ENCODE measurements around the gene GALNT8. TPM values are rescaled to one million over a fixed set of nuclear protein-coding genes. Genes with fewer than 3 reads are reported as not detected.

Gene GALNT8
- total and polyA plus RNA-seq, 2 of the 8 experiments (the other 6 are each of a cell fraction or from before 2014, with no cell fraction given) = 4.7 to 8.3 TPM

GRCh38 chr12:4714879-4715278 is 5.3 kb upstream of the GALNT8 start:
- ChIA-PET CTCF (ENCODE audit: partially characterized antibody) (interaction anchor here (0.6 to 1.0 kb wide), 3 partner anchors 127 to 155 kb away, joined by 3 to 4 read pairs (median 4); no protein-coding TSS in a partner anchor), POLR2A (ENCODE audit: partially characterized antibody) (no interaction called here)
- no peak overlapping the region for H3K14ac ChIP-seq (ENCODE audit: insufficient read length)
- H3K23ac ChIP-seq (ENCODE audit: insufficient read length) = no peak overlapping the region
- FAIRE-seq = no peak
- no peak overlapping the region for H2BK20ac ChIP-seq (ENCODE audit: low read length)
- no peak overlapping the region for H2AK5ac ChIP-seq (ENCODE audit: low read depth, low read length)
- H3K4me3 ChIP-seq (ENCODE audit: extremely low read depth in 1 of 4, insufficient read depth in 2 of 4, low read depth in 3 of 4, low read length in 4 of 4) = no peak overlapping the region
- no peak overlapping the region for H3K4ac ChIP-seq (replicated peaks; ENCODE audit: insufficient read length, low read depth, low read length)
- no peaks in the 10 kb centered on the region for H3K79me1 ChIP-seq (ENCODE audit: low read depth, low read length)
- H2BK120ac ChIP-seq (replicated peaks; ENCODE audit: low read depth, low read length) = no peak overlapping the region
- no peaks in the 10 kb centered on the region for H4K20me1 ChIP-seq (replicated peaks in 1 of 2; ENCODE audit: control insufficient read depth in 1 of 2, insufficient read depth in 2 of 2, low read length in 2 of 2)
- no peak overlapping the region for H2BK15ac ChIP-seq (ENCODE audit: low read length)
- H3K79me2 ChIP-seq (ENCODE audit: control insufficient read depth in 1 of 2, insufficient read depth in 2 of 2, low read length in 2 of 2) = no peaks in the 10 kb centered on the region
- H3K23me2 ChIP-seq (ENCODE audit: low read depth, low read length) = 0 out of 2 replicates have a peak, but pooled peaks cover 2% of the 10 kb centered on the region
- no peak overlapping the region for H2BK12ac ChIP-seq (ENCODE audit: low read depth, low read length)
- no peaks in the 10 kb centered on the region for H3K27me3 ChIP-seq (replicated peaks in 1 of 4; ENCODE audit: control insufficient read depth in 3 of 4, extremely low read depth in 1 of 4, insufficient read depth in 3 of 4, low read length in 3 of 4)
- H3K9ac ChIP-seq (replicated peaks in 1 of 4; ENCODE audit: extremely low read depth in 1 of 4, low read depth in 3 of 4, low read length in 3 of 4) = no peak overlapping the region
- peaks cover 3 to 14% (median 5%) of the 10 kb centered on the region in 4 experiments for H3K4me1 ChIP-seq (replicated peaks in 1 of 4; ENCODE audit: control insufficient read depth in 3 of 4, insufficient read depth in 4 of 4, low read length in 3 of 4)
- H4K8ac ChIP-seq (ENCODE audit: extremely low read depth, insufficient read depth, low read length) = no peak overlapping the region
- no peak overlapping the region for H2BK5ac ChIP-seq (ENCODE audit: low read depth, low read length)
- no peaks in the 10 kb centered on the region for H3K9me3 ChIP-seq (ENCODE audit: insufficient read depth in 2 of 2, low read depth in 1 of 2, low read length in 1 of 2)
- H3K56ac ChIP-seq (replicated peaks; ENCODE audit: insufficient read length, low read depth, low read length) = no peak overlapping the region
- WGBS, 2 experiments (ENCODE audit: extremely low coverage in 1 of 2, insufficient coverage in 1 of 2, insufficient read length in 1 of 2, insufficient replicate concordance in 2 of 2, low coverage in 1 of 2, low lambda C conversion rate in 2 of 2, missing lambda C conversion rate in 1 of 2) = 88% methylated on average over 6 of the region's 6 CpGs; no CpG with 5 or more reads in 1 of the 2 experiments
- H3K27ac ChIP-seq (ENCODE audit: low read depth, low read length) = no peak overlapping the region
- H3K36me3 ChIP-seq (ENCODE audit: control insufficient read depth in 2 of 4, insufficient read depth in 4 of 4, low read length in 3 of 4) = no peaks in the 10 kb centered on the region
- no peak overlapping the region for H3K18ac ChIP-seq (ENCODE audit: extremely low read depth, low read length)
- no peak overlapping the region for H4K5ac ChIP-seq (ENCODE audit: insufficient read length, low read depth, low read length)
- H2AFZ ChIP-seq (ENCODE audit: low read length) = no peak overlapping the region
- no peak for DNase-seq (ENCODE audit: low read depth in 1 of 2, low spot score in 2 of 2)
- no peak overlapping the region for H4K91ac ChIP-seq (replicated peaks; ENCODE audit: insufficient read length, low read length)
- H3K4me2 ChIP-seq (ENCODE audit: insufficient read depth in 1 of 2, low read depth in 2 of 2, low read length in 2 of 2) = no peak overlapping the region
- TF ChIP-seq PHF8 (conservative IDR thresholded peaks at IDR 0.05; ENCODE audit: low read depth, low read length) (no peak), BRCA1 (IDR thresholded peaks at IDR 0.05; ENCODE audit: low read depth, low read length) (no peak), EZH2 (IDR thresholded peaks at IDR 0.05; ENCODE audit: low read depth, low read length, severe bottlenecking) (no peak), RNF2 (IDR thresholded peaks at IDR 0.05; ENCODE audit: borderline replicate concordance, low read depth, low read length, missing control alignments, poor library complexity, severe bottlenecking) (no peak), TAF7 (optimal IDR thresholded peaks at IDR 0.05; ENCODE audit: borderline replicate concordance, low read depth, low read length) (no peak), SP4 (IDR thresholded peaks at IDR 0.05; ENCODE audit: low read length) (no peak), CBX8 (IDR thresholded peaks at IDR 0.05; ENCODE audit: borderline replicate concordance, low read depth, low read length) (no peak), BACH1 (IDR thresholded peaks at IDR 0.05; ENCODE audit: low read length) (no peak), TCF12 (IDR thresholded peaks at IDR 0.05; ENCODE audit: low read depth, low read length) (no peak), GABPA (IDR thresholded peaks at IDR 0.05; ENCODE audit: borderline replicate concordance, insufficient read depth, low read length) (no peak), ATF2 (IDR thresholded peaks at IDR 0.05; ENCODE audit: low read length) (no peak), KDM1A (IDR thresholded peaks at IDR 0.05; ENCODE audit: borderline replicate concordance, low read length) (no peak)

Measured in H1 (cell line).